Skeletal muscle tissue (tissue), 4 donors: ENCODE measurements around the gene TTC38. TPM values are rescaled to one million over a fixed set of nuclear protein-coding genes. Genes with fewer than 3 reads are reported as not detected.
A peak's percentile ranks its signal among the peaks of the same experiment; 100 is the strongest.

ENCODE experiments used
- H3K27ac ChIP-seq: one replicate; pipeline ENCODE4 v1.7.0; 2013; ENCODE audit warnings: mild to moderate bottlenecking, low read depth, low read length, inconsistent platforms
- H3K27me3 ChIP-seq, 3 donors: one replicate each; pipeline ENCODE4 v1.7.0; 2013; ENCODE audit warnings: low read length in 3 of 3; ENCODE audit not compliant: control insufficient read depth in 3 of 3, insufficient read depth in 3 of 3
- H3K36me3 ChIP-seq, 3 donors: one replicate each; pipeline ENCODE4 v1.7.0; 2013; ENCODE audit warnings: low read length in 3 of 3; ENCODE audit not compliant: control insufficient read depth in 3 of 3, insufficient read depth in 3 of 3
- H3K4me1 ChIP-seq, 3 donors: one replicate each; pipeline ENCODE4 v1.7.0; 2013; ENCODE audit warnings: low read length in 3 of 3, mild to moderate bottlenecking in 3 of 3; ENCODE audit not compliant: control insufficient read depth in 3 of 3, insufficient read depth in 3 of 3
- H3K4me3 ChIP-seq, 3 donors: one replicate each; pipeline ENCODE4 v1.7.0; 2013; ENCODE audit warnings: low read length in 3 of 3
- H3K9ac ChIP-seq, 3 donors: one replicate each; pipeline ENCODE4 v1.7.0; 2013; ENCODE audit warnings: low read length in 3 of 3, mild to moderate bottlenecking in 3 of 3, moderate library complexity in 2 of 3, low read depth in 1 of 3
- H3K9me3 ChIP-seq, 3 donors: one replicate each; pipeline ENCODE4 v1.7.0; 2013; ENCODE audit warnings: low read length in 3 of 3; ENCODE audit not compliant: control insufficient read depth in 3 of 3
- total RNA-seq: library from RNA; depleted of rRNA; stranded (reverse); fragments of >200 nt; gene quantifications from one replicate; pipeline ENCODE4 v1.2.3, GENCODE V29; 2014
- donor health status: Osteomylitis.

Gene TTC38
- total RNA-seq, 1 donor from 2014 or later, result 18.3 TPM

GRCh38 chr22:46272762-46273431, 5.1 kb downstream of the TTC38 start:
- peak overlapping the region in 1 of 3 donors; percentile 25 for H3K9ac ChIP-seq
- H3K27ac ChIP-seq, result no peak overlapping the region
- H3K36me3 ChIP-seq, result peaks cover 49 to 52% (median 49%) of the 10 kb centered on the region in 3 donors
- no peaks in the 10 kb centered on the region for H3K9me3 ChIP-seq
- H3K4me1 ChIP-seq, result peaks cover 8 to 19% (median 17%) of the 10 kb centered on the region in 3 donors
- no peaks in the 10 kb centered on the region for H3K27me3 ChIP-seq
- no peak overlapping the region for H3K4me3 ChIP-seq

- Histone ChIP-seq H3K4me3 (no peak overlapping the region), H3K9ac (peak overlapping the region in 1 of 3 donors; percentile 25), H3K4me1 (peaks cover 4 to 14% (median 13%) of the 10 kb centered on the region in 3 donors), H3K27ac (no peak overlapping the region), H3K9me3 (no peaks in the 10 kb centered on the region), H3K27me3 (no peaks in the 10 kb centered on the region), H3K36me3 (peaks cover 56 to 59% (median 56%) of the 10 kb centered on the region in 3 donors)
Measured at GRCh38 chr22:46273432-46274148, 5.8 kb downstream of the TTC38 start.

GRCh38 chr22:46274381-46274780, 6.6 kb downstream of the TTC38 start:
- Histone ChIP-seq H3K9me3 (no peaks in the 10 kb centered on the region), H3K27ac (no peak overlapping the region), H3K27me3 (no peaks in the 10 kb centered on the region), H3K9ac (no peak overlapping the region), H3K4me1 (peaks cover 7 to 15% (median 13%) of the 10 kb centered on the region in 3 donors), H3K36me3 (peaks cover 61 to 67% (median 63%) of the 10 kb centered on the region in 3 donors), H3K4me3 (no peak overlapping the region)

- H3K4me1 ChIP-seq, result peaks cover 15 to 23% (median 22%) of the 10 kb centered on the region in 3 donors
- H3K9me3 ChIP-seq, result no peaks in the 10 kb centered on the region
- no peaks in the 10 kb centered on the region for H3K27me3 ChIP-seq
- no peak overlapping the region for H3K4me3 ChIP-seq
- no peak overlapping the region for H3K9ac ChIP-seq
- H3K27ac ChIP-seq, result no peak overlapping the region
- peaks cover 66 to 74% (median 72%) of the 10 kb centered on the region in 3 donors for H3K36me3 ChIP-seq
Measured at GRCh38 chr22:46275455-46276122, 7.8 kb downstream of the TTC38 start.

GRCh38 chr22:46276563-46276962, 8.8 kb downstream of the TTC38 start:
- H3K36me3 ChIP-seq, result peaks cover 70 to 82% (median 75%) of the 10 kb centered on the region in 3 donors

GRCh38 chr22:46278656-46279645, 11.1 kb downstream of the TTC38 start:
- no peak overlapping the region for H3K4me3 ChIP-seq
- no peaks in the 10 kb centered on the region for H3K27me3 ChIP-seq
- H3K4me1 ChIP-seq, result peaks cover 16 to 32% (median 24%) of the 10 kb centered on the region in 3 donors
- peak overlapping the region in 1 of 3 donors; percentile 71 for H3K9ac ChIP-seq
- no peaks in the 10 kb centered on the region for H3K9me3 ChIP-seq
- peaks cover 68 to 81% (median 70%) of the 10 kb centered on the region in 3 donors for H3K36me3 ChIP-seq
- peak overlapping the region; percentile 89 for H3K27ac ChIP-seq

More at GRCh38 chr22:46276563-46276962, 8.8 kb downstream of the TTC38 start:
- H3K4me1 ChIP-seq, result peaks cover 16 to 32% (median 24%) of the 10 kb centered on the region in 3 donors
- H3K27me3 ChIP-seq, result no peaks in the 10 kb centered on the region
- H3K9me3 ChIP-seq, result no peaks in the 10 kb centered on the region
- no peak overlapping the region for H3K9ac ChIP-seq
- H3K27ac ChIP-seq, result no peak overlapping the region
- no peak overlapping the region for H3K4me3 ChIP-seq

GRCh38 chr22:46280063-46280817, 12.4 kb downstream of the TTC38 start:
- peaks cover 16 to 32% (median 24%) of the 10 kb centered on the region in 3 donors for H3K4me1 ChIP-seq
- peak overlapping the region in 2 of 3 donors; percentile 4 to 22 for H3K4me3 ChIP-seq
- H3K27ac ChIP-seq, result peak overlapping the region; percentile 89
- H3K36me3 ChIP-seq, result peaks cover 71 to 83% (median 75%) of the 10 kb centered on the region in 3 donors
- H3K27me3 ChIP-seq, result no peaks in the 10 kb centered on the region
- H3K9me3 ChIP-seq, result no peaks in the 10 kb centered on the region
- H3K9ac ChIP-seq, result peak overlapping the region in 2 of 3 donors; percentile 51 to 81

- Histone ChIP-seq H3K9me3 (no peaks in the 10 kb centered on the region), H3K4me1 (peaks cover 16 to 32% (median 21%) of the 10 kb centered on the region in 3 donors), H3K27ac (peak overlapping the region; percentile 89), H3K27me3 (no peaks in the 10 kb centered on the region), H3K36me3 (peaks cover 65 to 80% (median 68%) of the 10 kb centered on the region in 3 donors), H3K9ac (peak overlapping the region in 1 of 3 donors; percentile 81), H3K4me3 (no peak overlapping the region)
Measured at GRCh38 chr22:46280999-46281623, 13.3 kb downstream of the TTC38 start.
